Measurements from ENCODE around the gene NAV2.

NAV2 gene

GRCh38 chr11:19759389-19759788 lies 46.8 kb downstream of the NAV2 start:
- TF ChIP-seq CTCF (IDR thresholded peaks at IDR 0.05; ENCODE audit: low read length), result no peak
- TF ChIP-seq EZH2 (optimal IDR thresholded peaks at IDR 0.05; ENCODE audit: low read depth, low read length), result no peak
- TF ChIP-seq EZH2phosphoT487 (IDR thresholded peaks at IDR 0.05; ENCODE audit: low read length), result no peak
- H3K9me3 ChIP-seq (replicated peaks; ENCODE audit: insufficient read depth, low read length), result no peaks in the 10 kb centered on the region
- H3K9ac ChIP-seq (ENCODE audit: low read length), result no peak overlapping the region
- DNase-seq, result no peak
- no peak overlapping the region for H3K27ac ChIP-seq (ENCODE audit: low read length)
- no peaks in the 10 kb centered on the region for H3K9me2 ChIP-seq (replicated peaks; ENCODE audit: insufficient read depth, low read length)
- no peaks in the 10 kb centered on the region for H3F3A ChIP-seq (ENCODE audit: insufficient read depth, low read length)
- H2AFZ ChIP-seq (ENCODE audit: low read length), result no peak overlapping the region
- no peaks in the 10 kb centered on the region for H3K4me1 ChIP-seq (ENCODE audit: low read length)
- no peak overlapping the region for H3K4me2 ChIP-seq (ENCODE audit: low read depth, low read length)
- H3K79me2 ChIP-seq (ENCODE audit: low read length), result peaks cover 3% of the 10 kb centered on the region; the same call in 1 of the 2 replicates
- no peak overlapping the region for H3K4me3 ChIP-seq (ENCODE audit: low read length)
- peaks cover 4% of the 10 kb centered on the region; the same call in 1 of the 2 replicates for H4K20me1 ChIP-seq (ENCODE audit: insufficient read depth, low read length)
- no peaks in the 10 kb centered on the region for H3K36me3 ChIP-seq (replicated peaks; ENCODE audit: insufficient read depth, low read length)
- H3K27me3 ChIP-seq (replicated peaks; ENCODE audit: insufficient read depth, low read length), result no peaks in the 10 kb centered on the region

GRCh38 chr11:19762266-19762665 lies 49.6 kb downstream of the NAV2 start:
- Histone ChIP-seq H3K9ac (ENCODE audit: low read length) (no peak overlapping the region), H3K79me2 (ENCODE audit: low read length) (peaks cover 3% of the 10 kb centered on the region; the same call in 1 of the 2 replicates), H3K4me3 (ENCODE audit: low read length) (no peak overlapping the region), H3K9me2 (replicated peaks; ENCODE audit: insufficient read depth, low read length) (no peaks in the 10 kb centered on the region), H3K4me2 (ENCODE audit: low read depth, low read length) (no peak overlapping the region), H3K27ac (ENCODE audit: low read length) (no peak overlapping the region), H3K27me3 (replicated peaks; ENCODE audit: insufficient read depth, low read length) (no peaks in the 10 kb centered on the region; the same call in 1 of the 2 replicates), H2AFZ (ENCODE audit: low read length) (no peak overlapping the region), H3F3A (ENCODE audit: insufficient read depth, low read length) (no peaks in the 10 kb centered on the region), H3K36me3 (replicated peaks; ENCODE audit: insufficient read depth, low read length) (no peaks in the 10 kb centered on the region), H3K9me3 (replicated peaks; ENCODE audit: insufficient read depth, low read length) (no peaks in the 10 kb centered on the region), H3K4me1 (ENCODE audit: low read length) (no peaks in the 10 kb centered on the region), H4K20me1 (ENCODE audit: insufficient read depth, low read length) (peaks cover 10% of the 10 kb centered on the region; the same call in 1 of the 2 replicates)
- DNase-seq, result no peak
- TF ChIP-seq CTCF (IDR thresholded peaks at IDR 0.05; ENCODE audit: low read length) (no peak), EZH2 (optimal IDR thresholded peaks at IDR 0.05; ENCODE audit: low read depth, low read length) (no peak), EZH2phosphoT487 (IDR thresholded peaks at IDR 0.05; ENCODE audit: low read length) (no peak)

GRCh38 chr11:19763330-19763729 lies 50.7 kb downstream of the NAV2 start:
- Histone ChIP-seq H3K79me2 (ENCODE audit: low read length) (peaks cover 3% of the 10 kb centered on the region; the same call in 1 of the 2 replicates), H3F3A (ENCODE audit: insufficient read depth, low read length) (no peaks in the 10 kb centered on the region), H3K9ac (ENCODE audit: low read length) (no peak overlapping the region)

More at GRCh38 chr11:19763330-19763729, 50.7 kb downstream of the NAV2 start:
- Histone ChIP-seq H3K9me2 (replicated peaks; ENCODE audit: insufficient read depth, low read length) (no peaks in the 10 kb centered on the region), H3K4me2 (ENCODE audit: low read depth, low read length) (no peak overlapping the region), H3K4me3 (ENCODE audit: low read length) (no peak overlapping the region), H2AFZ (ENCODE audit: low read length) (no peak overlapping the region), H3K4me1 (ENCODE audit: low read length) (no peaks in the 10 kb centered on the region), H4K20me1 (ENCODE audit: insufficient read depth, low read length) (peaks cover 13% of the 10 kb centered on the region; the same call in 1 of the 2 replicates), H3K36me3 (replicated peaks; ENCODE audit: insufficient read depth, low read length) (no peaks in the 10 kb centered on the region), H3K27ac (ENCODE audit: low read length) (no peak overlapping the region), H3K27me3 (replicated peaks; ENCODE audit: insufficient read depth, low read length) (peaks cover under 1% of the 10 kb centered on the region), H3K9me3 (replicated peaks; ENCODE audit: insufficient read depth, low read length) (no peaks in the 10 kb centered on the region)
- DNase-seq, result no peak
- TF ChIP-seq EZH2 (optimal IDR thresholded peaks at IDR 0.05; ENCODE audit: low read depth, low read length) (no peak), EZH2phosphoT487 (IDR thresholded peaks at IDR 0.05; ENCODE audit: low read length) (no peak), CTCF (IDR thresholded peaks at IDR 0.05; ENCODE audit: low read length) (no peak)
